AG04450 (cell line): ENCODE measurements around the gene CCDC51. TPM values are rescaled to one million over a fixed set of nuclear protein-coding genes. Genes with fewer than 3 reads are reported as not detected.
"Not testable (repeated sequence)": the region's sequence is repeated elsewhere in the genome, so short reads cannot be mapped to it uniquely, and the experiment has no call there.

Experiments
- CTCF ChIA-PET: fragments of 300-600, 350-600 bp; formaldehyde crosslinking; extraction: SDS; loops from one replicate; lab custom pipeline; 2022; ENCODE audit warnings: antibody characterized with exemption, inconsistent platforms; lab: Charles Lee
- POLR2A ChIA-PET: fragments of 350-600 bp; formaldehyde crosslinking; extraction: SDS; loops from one replicate; lab custom pipeline; 2021; ENCODE audit warnings: antibody characterized with exemption, inconsistent platforms; lab: Yijun Ruan, JAX
- DNase-seq: peaks from one replicate; pipeline ENCODE4 v3.0.0-alpha.2; 2011; ENCODE audit warnings: low read depth, low spot score
- H3K27ac ChIP-seq: one replicate; pipeline ENCODE4 v1.5.1; 2012; ENCODE audit warnings: low read depth, low read length, control low read depth
- H3K27me3 ChIP-seq: one replicate; pipeline ENCODE4 v1.6.0; 2012; ENCODE audit warnings: low read length; ENCODE audit not compliant: control insufficient read depth, insufficient read depth
- H3K4me3 ChIP-seq: 2 replicates; pipeline ENCODE4 v1.5.1; 2011; ENCODE audit warnings: mild to moderate bottlenecking, low read depth, low read length, control low read depth
- H3K9me3 ChIP-seq: 2 replicates; pipeline ENCODE4 v1.5.1; 2012; ENCODE audit warnings: low read length; ENCODE audit not compliant: control insufficient read depth, insufficient read depth
- CTCF ChIP-seq: IDR thresholded peaks from 2 replicates; pipeline ENCODE4 v1.5.1; 2011; ENCODE audit warnings: low read depth, low read length, control low read depth, inconsistent platforms
- polyA minus RNA-seq: library from RNA; depleted of rRNA, polyadenylated mRNA; stranded (reverse); fragments of >200 nt; gene quantifications from 2 replicates; pipeline ENCODE4 v1.2.3, GENCODE V29; 2011; rRNA and poly(A)+ RNA removed
- polyA plus RNA-seq: library from polyadenylated mRNA; depleted of rRNA; stranded (reverse); fragments of >200 nt; gene quantifications from 2 replicates; pipeline ENCODE4 v1.2.3, GENCODE V29; 2011; rRNA removed

Gene CCDC51, protein sequence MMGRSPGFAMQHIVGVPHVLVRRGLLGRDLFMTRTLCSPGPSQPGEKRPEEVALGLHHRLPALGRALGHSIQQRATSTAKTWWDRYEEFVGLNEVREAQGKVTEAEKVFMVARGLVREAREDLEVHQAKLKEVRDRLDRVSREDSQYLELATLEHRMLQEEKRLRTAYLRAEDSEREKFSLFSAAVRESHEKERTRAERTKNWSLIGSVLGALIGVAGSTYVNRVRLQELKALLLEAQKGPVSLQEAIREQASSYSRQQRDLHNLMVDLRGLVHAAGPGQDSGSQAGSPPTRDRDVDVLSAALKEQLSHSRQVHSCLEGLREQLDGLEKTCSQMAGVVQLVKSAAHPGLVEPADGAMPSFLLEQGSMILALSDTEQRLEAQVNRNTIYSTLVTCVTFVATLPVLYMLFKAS
- 9.5 and 11.1 TPM in 2 replicates for polyA plus RNA-seq
- 6.4 and 7.5 TPM in 2 replicates for polyA minus RNA-seq

DNA sequence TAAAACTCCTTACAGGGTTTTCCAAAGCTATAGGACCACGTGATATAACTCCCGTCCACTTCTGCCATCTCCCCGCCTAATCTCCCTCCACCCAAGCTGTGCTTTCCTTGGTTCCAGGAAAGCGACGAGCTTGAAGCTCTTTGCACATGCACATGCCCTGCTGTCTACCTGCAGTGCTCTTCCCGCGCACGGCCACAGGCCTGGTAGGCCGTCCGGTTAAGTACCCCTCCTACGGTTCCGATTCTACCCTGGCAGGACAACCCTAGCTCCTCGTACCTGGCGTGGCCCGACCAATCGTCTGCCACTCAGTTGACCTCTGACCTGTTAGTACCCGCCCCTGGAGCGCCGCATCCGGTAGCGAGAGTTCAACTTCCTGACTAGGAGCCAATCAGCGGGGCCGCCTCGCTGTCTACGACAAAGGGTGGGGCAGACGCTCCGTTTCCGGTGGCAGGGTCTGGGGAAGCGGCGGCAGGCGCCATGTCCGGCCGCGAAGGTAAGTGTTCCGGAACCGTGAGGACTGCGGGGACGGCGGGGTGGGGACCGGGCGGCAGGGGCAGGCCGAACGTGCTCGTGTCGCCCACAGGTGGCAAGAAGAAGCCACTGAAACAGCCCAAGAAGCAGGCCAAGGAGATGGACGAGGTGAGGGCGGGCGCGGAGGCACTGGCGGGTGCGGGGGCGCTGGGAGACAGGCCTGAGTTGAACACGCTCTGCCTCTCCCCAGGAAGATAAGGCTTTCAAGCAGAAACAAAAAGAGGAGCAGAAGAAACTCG, at the start of gene CCDC51, which contains the start of gene TMA7:
CCDC51 (minus strand) TSS at position 300 of the 770 bp plus-strand sequence. CDS start 4,991 bp downstream, outside the sequence.
TMA7 (plus strand) TSS at position 438 of the 770 bp plus-strand sequence; CDS start at position 478, 40 bp downstream.
- Histone ChIP-seq H3K4me3 (peak within 1 kb of the TSS; percentile 91), H3K27ac (peak within 1 kb of the TSS; percentile 65), H3K9me3 (no peaks in the 10 kb centered on the region; the same call in 1 of the 2 replicates), H3K27me3 (no peaks in the 10 kb centered on the region)
- DNase-seq = peak; percentile 77
- ChIA-PET POLR2A (interaction anchor here (0.6 to 0.7 kb wide), 4 partner anchors 41 to 351 kb away, joined by 3 to 4 read pairs (median 3); no protein-coding TSS in a partner anchor), CTCF (interaction anchor here (0.7 to 12.1 kb wide), 8 partner anchors 9 to 245 kb away, joined by 3 to 402 read pairs (median 5); partner anchors contain the start of gene PLXNB1)
- no peak for TF ChIP-seq CTCF

GRCh38 chr3:48486952-48487351, 47.0 kb upstream of the CCDC51 start:
- Histone ChIP-seq H3K27me3 (no peaks in the 10 kb centered on the region), H3K9me3 (no peaks in the 10 kb centered on the region), H3K4me3 (no peak overlapping the region), H3K27ac (no peak overlapping the region)
- TF ChIP-seq CTCF = no peak
- CTCF ChIA-PET = interaction anchor here (1.1 kb wide), 1 partner anchor 62 kb away, joined by 4 read pairs; no protein-coding TSS in a partner anchor
- POLR2A ChIA-PET = no interaction called here
- DNase-seq = no peak

GRCh38 chr3:48482822-48483221, 42.9 kb upstream of the CCDC51 start:
- POLR2A ChIA-PET, H3K27me3 ChIP-seq, H3K9me3 ChIP-seq, H3K27ac ChIP-seq, DNase-seq, H3K4me3 ChIP-seq: not testable (repeated sequence)
- CTCF ChIA-PET = interaction anchor here (1.6 kb wide), 1 partner anchor 10 kb away, joined by 8 read pairs; no protein-coding TSS in a partner anchor

DNA sequence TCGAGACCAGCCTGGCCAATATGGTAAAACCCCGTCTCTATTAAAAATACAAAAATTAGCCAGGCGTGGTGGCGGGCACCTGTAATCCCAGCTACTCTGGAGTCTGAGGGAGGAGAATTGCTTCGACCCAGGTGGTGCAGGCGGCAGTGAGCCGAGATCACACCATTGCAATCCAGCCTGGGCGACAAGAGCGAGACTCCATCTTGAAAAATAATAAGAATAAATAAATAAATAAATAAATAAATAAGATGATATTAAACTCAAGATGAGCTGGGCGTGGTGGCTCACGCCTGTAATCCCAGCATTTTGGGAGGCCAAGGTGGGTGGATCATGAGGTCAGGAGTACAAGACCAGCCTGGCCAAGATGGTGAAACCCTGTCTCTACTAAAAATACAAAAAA, 41.0 kb upstream of the CCDC51 start:
- CTCF ChIA-PET, H3K27me3 ChIP-seq, H3K27ac ChIP-seq, H3K9me3 ChIP-seq, DNase-seq, H3K4me3 ChIP-seq: not testable (repeated sequence)
- POLR2A ChIA-PET = interaction anchor here (0.6 kb wide), 1 partner anchor 41 kb away, joined by 3 read pairs; the partner anchor contains the start of gene TMA7

- Histone ChIP-seq H3K4me3 (no peak overlapping the region), H3K27me3 (no peaks in the 10 kb centered on the region), H3K27ac (no peak overlapping the region), H3K9me3 (no peaks in the 10 kb centered on the region; the same call in 1 of the 2 replicates)
- POLR2A ChIA-PET = no interaction called here
- no peak for TF ChIP-seq CTCF
- no peak for DNase-seq
- CTCF ChIA-PET = no interaction called here
These were observed 39.0 kb upstream of the CCDC51 start for GRCh38 chr3:48478626-48479555.
